Anterior cingulate cortex (tissue), 58 donors: ENCODE results near the gene COMMD8.
A peak's percentile ranks its signal among the peaks of the same experiment; 100 is the strongest.

Experiments
- DNase-seq, 58 donors: peaks; one replicate each; lab custom pipeline; 2025; lab: John Stamatoyannopoulos, UW

COMMD8 gene

DNA sequence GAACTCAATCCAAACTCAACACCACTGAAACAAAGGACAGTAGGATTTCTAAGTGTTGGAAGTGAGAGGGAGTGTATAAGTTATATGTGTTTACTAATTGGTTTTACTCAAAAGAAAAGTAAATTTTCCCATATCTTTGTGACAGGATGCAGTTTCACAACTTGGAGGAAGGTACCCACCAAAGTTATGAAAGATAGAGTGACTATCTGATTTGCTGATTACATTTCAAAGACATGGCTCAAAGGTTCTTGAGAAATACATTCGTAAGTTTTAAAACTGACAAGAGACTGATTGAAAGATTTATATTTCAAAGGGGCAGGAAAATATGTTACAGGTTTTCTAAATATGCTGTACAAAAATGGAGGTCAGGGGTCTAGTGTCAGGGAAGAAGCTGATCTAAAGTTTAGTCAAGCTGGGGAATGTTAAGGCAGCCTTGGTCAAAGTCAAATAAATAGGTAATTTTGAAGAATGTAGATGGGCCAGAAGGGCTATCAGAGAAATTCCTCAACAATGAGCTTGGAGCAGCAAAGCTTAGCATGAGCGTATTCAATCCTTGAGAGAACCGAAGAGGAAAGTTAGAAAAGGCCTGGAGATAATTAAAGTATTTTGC, 9.7 kb upstream of the COMMD8 start:
- no peak for DNase-seq

DNA sequence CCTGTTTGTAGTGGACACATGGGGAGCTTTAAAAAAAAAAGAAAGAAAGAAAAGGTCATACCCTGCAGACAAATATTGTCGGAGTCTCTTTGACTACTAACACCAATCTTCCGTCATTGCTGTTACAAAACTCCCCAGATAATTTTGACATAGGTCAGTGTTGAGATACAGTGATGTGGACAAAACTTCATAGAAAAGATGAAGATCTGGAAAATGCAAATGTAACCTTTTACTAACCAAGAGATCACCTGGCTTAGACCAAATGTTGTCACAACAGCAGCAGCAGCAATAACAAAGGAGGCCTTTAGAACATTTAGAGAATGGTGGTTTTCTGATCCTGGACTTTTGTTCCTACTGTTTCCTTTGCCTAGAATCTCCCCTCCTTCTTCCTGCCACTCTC, 8.1 kb upstream of the COMMD8 start:
- DNase-seq, result no peak

DNA sequence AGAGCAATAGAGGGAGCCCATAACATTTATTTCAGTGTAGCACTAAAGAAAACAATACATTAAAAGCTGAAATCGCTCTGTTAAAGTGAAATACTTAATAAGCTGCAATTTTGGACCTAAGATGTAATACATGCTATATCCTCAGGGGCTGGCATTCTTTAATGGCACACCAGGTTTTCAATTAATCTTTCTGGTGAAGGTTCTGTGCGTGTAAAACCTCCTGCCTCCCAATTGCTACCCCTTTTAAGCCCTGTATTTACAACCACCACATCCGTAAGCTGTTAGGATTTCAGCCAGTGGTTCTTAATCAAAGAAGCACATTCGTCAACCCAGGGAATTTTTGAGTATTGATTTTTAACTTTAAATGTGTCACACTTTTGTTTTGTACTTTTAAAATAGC, 7.6 kb upstream of the COMMD8 start:
- DNase-seq, result no peak

DNA sequence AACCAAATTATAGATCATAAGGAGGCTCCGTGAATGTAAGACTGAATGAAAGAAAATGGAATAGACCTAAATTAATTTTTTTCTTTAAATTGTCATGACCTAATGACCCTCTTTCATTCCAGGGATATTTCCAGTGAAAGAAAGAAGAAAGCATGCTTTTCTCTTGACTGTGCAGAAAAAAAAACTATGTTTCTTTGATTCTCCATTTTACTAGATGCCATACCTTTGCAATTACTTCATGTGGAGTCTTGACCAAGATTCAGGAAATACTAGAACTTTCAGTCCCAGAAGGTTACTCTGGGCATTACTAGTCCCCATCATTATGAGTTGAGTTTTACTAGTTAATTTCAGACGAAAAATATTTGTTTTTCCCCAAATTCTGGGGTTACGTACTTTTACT, 6.4 kb upstream of the COMMD8 start:
- DNase-seq, result no peak

DNA sequence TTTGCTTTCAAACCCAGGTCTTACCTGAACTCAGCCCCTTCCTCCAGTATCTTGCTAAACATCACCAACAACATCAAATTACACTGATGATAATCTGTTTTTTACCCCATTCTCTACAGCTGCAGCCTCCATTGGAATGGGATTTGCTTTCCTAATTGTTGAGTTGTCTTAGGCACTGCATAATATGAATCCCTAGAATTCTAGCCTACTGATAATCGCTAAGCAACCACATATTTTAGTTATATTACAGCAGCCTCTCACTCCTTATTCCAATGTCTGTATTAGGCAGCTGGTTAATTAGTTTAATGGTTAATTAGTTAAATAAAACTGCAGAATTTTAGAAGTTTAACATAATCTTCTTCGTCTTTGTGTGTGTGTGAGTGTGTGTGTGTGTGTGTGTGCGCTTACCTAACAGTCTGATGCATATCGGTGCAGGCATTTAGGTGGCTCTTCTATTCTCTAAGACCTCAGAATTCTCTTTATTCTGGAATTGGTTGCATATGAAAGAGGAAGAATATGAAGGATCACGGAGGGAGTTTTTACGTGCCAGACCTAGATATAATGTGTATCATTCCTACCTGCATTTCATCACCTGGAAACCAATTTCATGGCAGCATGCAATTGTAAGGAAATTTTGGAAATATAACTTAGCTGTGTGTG, 5.3 kb upstream of the COMMD8 start:
- DNase-seq, result no peak

DNA sequence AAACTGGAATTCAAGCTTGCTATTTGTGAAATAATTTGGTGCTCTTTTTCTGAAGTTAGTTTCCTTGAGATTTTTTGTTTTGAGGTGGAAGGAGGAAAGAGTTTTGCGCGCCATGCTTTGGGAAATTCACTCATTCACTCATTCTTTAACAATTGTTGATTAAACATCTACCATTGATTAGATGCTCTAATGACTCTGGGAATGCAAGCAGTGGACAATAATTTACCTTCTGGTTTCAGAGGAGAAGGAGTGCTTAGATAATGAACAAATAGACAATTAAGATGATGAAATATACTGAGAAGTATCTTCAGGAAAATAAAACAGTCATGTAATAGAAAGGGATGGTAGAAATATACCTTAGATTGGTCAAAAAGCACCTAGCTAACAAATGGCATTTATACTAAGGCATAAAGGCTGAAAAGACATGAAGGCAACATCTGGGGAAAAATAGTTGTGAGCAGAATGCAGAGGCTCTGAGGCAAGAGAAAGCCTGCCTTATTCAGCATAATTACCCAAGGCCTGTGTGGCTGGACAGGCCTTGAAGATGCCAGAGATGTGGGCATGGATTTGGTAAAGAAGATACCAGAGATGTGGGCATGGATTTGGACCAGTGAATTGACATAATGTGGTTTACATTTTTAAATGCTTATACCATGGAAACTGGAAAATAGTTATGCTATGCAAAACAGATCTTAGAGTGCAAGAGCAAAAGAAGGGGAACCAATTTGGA, 2.7 kb upstream of the COMMD8 start:
- DNase-seq, result no peak

DNA sequence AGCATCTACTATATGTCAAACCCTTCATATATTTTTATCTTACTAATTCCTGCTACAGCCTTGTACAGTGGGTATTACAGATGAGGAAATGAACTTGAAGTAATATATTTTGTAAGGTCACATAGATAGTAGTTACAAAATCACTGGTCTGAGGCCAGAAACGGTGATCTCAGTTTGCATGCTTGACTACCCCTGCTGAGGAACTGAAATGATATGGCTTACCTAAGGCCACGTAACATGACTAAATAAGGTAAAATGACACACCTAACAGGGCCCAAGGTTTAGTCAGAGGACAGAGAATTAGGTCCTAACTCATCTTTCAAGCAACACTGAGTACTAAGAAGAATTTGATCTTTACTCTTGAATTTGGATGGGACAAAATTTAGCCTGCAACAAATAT, 1.5 kb upstream of the COMMD8 start:
- DNase-seq, result no peak

DNA sequence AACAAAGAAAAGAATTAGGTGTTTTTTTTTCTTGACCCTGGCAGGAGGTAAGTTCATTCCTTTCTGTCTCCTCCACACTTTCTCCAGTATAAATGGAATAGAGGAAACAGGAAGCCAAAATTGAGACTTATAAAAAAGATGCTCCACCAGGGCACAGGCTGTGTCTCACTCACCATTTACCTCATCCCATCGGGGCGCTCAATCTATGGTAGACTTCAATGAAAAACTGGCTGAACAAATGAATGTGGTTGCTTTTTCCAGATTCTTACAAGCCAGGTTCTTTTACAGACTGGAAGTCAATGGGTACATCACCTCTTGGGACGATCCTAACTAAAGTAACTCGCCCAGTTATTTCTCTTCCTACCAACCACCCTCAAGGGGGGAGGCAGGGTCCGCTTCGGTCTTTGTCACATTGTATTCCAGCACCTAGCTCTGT, 685 bp downstream of the COMMD8 start:
- DNase-seq, result no peak

DNA sequence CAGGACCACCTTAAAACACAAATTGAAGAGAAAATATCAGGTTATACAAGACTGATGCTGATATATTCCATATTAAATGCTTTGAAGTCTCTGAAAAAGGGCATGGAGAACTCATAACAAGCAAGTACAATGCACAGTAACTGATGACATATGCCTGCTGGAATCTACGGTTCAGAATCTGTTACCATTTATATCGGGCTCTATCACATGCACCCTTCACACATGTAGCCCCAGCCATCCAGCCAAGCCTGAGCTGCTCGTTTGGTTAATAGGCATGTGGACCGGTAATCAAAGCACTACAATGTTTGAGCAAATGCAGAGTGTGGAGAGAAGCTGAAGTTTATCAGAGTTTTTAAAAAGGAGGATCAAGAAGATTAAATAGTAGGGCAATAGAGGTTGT, 11.8 kb downstream of the COMMD8 start:
- no peak for DNase-seq

DNA sequence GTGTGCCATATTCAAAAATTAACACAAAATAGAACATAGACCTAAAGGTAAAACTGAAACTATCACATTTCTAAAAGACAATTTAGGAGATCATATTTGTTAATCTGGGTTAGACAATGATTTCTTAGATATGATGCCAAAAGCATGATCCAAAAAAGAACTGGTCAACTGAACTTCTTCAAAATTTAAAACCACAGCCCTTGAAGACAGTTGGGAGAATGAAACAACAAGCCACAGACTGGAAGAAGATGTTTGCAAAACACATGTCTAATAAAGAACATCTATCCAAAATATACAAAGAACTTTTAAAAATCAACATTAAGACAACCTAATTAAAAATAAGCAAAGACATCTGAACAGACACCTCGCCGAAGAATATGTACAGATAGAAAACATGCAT, 19.5 kb downstream of the COMMD8 start:
- DNase-seq, result no peak

DNA sequence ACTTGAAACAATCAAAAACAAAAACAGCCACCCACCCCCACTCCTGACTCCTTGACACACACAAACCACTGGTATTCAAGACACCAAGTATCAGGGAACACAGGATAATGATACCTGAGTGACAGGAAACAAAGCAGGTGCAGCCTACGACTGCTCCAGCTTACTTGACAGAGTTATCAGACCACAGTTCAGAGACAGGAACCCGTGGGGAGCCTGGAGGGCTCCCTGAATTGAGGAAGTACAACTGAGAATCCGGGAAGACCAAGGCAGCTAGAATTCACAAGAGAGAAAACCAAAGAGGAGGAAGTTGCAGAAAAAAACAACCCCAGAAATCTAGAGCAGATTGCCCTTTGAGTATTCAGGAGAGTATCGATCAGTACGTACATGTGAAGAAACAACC, 20.5 kb downstream of the COMMD8 start:
- peak in 8 of 58 donors; percentile 0 to 23 (median 5) for DNase-seq

DNA sequence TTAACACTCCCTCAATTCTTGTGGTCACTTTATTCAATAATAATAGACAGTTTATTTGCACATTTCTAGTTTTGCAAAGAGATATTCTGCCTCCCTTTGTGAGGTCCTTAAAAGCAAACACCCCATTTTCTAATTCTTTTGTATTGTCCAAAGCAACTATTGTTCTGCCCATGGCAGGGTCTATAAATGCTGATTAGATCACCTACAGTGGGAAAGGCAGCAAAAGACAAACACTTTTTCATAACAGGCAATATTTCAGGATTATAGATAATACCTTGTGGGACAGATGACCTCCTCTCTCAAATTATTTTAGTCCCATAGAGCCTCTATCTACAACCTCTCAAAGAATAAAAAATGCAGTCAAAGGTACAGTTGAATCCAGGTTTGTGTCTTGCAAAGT, 28.6 kb downstream of the COMMD8 start:
- DNase-seq, result no peak

DNA sequence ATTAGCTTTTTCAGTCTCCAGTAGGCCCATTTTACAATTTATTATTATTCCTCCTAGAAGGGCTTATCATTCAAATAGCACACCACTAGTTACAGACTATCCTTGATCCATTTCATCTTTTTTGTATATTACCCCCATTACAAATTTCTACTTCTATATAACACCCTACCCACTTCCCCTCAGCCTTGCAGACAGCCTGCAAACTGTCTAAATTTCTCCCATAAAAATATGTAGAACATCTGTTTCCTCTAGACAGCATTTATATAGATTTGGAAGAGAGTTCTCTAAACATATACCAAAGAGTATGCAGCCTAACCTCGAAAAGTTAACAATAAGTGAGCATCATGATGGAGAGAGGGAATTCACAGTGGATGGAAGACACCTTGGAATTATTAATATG, 30.8 kb downstream of the COMMD8 start:
- no peak for DNase-seq

DNA sequence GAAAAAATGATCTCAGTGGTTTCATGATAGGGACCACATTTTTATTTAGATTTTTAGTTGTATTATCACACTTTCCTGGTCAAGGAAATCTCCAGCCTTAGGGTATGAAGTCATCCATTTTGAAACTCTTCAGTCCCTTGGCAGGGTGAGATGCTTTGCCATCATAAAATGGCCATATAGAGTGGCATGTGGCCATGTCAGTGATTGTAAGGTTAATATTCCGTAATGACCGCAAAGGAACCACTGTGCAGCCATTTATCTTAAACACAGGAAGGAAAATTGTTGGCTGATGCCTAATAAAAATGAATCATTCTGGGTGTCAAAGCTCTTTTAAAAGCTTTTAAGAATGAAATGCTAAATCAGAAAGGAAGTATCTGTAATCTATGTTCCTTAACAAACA, 35.6 kb downstream of the COMMD8 start:
- DNase-seq, result no peak

DNA sequence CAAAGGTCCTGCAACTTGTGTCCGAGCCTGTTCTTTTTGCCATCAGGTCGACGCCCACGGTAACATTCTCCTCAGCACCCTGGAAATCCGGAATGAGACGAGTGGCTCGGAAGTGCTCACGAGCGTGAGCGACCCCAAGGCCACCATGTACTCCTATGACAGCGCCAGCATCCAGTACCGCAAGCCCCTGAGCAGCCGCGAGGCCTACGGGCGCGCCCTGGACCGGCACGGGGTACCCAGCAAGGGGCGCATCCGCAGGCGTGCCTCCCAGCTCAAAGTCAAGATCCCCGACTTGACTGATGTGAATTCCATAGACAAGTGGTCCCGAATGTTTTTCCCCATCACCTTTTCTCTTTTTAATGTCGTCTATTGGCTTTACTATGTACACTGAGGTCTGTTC, 37.9 kb downstream of the COMMD8 start:
- DNase-seq, result no peak

DNA sequence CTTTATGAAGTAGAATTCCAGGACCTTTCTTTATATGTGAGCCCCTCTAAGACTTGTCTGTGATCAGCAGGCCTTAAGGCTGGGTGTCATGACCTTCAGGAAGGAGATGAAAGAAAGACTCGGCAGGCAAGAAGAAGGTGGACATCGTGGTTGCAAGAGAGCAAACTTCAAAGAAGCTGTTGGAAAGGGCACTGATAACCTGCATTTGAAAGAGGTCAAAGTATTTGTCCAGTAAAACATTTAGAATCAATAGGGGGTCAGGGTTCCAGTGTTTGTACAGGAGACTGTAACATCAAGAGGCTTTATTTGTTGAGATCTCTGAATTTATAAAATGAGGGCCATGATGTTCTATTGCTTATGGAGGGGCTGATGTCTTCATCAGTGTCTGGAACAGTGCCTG, 44.2 kb downstream of the COMMD8 start:
- no peak for DNase-seq

DNA sequence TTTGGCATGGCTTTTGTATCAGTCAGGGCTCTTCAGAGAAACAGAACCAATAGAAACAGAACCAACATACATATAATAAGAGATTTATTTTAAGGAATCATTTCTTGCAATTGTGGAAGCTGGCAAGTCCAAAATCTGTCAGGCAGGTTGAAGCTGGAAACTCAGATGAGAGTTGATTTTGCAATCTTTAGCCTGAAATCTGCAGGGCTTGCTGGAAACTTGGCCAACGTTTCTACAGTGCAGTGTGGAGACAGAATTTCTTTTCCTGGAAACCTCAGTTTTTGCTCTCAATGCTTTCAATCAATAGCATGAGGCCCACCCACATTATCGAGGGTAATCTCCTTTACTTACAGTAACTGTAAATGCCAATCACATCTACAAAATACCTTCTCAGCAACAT, 45.4 kb downstream of the COMMD8 start:
- peak in 5 of 58 donors; percentile 1 to 17 (median 3) for DNase-seq

DNA sequence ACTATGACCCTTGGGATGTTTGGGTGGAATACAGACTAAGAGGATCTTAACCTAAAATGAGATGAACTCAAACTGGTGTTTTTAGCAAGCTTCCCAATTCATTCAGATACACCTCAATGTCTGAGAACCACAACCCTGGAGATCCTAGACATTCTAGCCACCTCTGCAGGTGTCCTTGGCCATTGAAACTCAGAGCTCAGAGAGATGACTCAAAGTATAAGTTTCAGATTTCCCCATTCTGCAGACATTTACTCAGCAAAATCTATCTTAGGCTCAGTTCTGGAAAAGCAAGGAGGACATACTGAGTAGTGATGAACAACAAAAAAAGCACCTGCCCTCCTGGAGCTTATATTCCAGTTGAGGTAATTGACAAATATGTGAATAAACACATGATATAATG, 47.8 kb downstream of the COMMD8 start:
- no peak for DNase-seq

DNA sequence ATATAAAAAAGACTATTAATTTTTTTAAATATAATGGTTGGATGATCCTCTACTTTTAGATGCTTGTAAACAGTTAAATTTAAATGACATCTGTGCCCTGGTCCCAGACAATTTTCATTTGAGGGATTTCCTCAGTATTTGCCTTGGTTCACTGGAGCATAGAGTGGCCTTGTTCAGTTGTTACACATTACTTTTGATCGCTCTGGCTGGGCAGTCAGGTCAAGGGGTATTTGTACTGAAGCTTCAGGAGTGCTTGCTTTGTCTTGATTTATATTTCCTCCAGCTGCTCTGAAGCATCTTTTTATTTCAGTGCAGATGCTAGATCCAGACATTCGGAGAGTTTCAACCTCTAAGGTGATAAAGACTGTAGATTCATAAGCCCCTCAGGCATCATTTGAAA, 50.0 kb downstream of the COMMD8 start:
- no peak for DNase-seq

DNA sequence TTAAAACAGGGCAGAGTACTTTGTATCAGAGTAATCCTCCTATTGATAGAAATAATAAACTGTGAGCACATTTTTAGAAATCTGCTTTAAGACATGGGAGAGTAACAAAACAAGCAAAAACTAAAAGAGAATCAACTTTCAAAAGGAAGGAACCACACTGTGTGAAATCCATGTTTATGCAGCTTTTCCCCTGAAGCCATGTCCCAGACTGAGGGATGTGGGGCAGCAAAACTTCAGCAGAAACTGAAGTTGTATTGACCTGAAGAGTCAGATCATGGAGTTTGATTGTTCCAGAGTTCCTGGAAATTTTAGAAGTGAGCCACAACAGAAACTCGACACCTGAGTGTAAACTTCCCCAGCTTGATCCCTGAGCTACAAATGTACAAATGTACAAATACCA, 53.2 kb downstream of the COMMD8 start:
- DNase-seq, result no peak

DNA sequence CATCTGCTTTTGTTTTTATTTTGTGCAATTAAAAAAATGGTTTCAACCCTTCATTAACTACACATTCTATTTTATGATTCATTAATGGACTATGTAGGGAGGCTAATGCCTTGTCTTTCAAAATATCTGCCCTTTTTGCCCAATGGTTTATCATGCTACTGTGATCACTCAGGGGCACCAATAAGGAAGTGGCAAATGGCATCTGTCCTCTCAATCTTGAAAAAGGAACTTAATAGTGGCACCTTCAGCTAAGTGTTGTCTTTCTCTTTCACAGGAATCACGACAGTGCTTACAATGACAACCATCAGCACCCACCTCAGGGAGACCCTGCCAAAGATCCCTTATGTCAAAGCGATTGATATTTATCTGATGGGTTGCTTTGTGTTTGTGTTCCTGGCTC, 57.1 kb downstream of the COMMD8 start:
- DNase-seq, result no peak
